ENCODE measurements around the gene SRSF5.
"Not testable (repeated sequence)": the region's sequence is repeated elsewhere in the genome, so short reads cannot be mapped to it uniquely, and the experiment has no call there.

Gene SRSF5

DNA sequence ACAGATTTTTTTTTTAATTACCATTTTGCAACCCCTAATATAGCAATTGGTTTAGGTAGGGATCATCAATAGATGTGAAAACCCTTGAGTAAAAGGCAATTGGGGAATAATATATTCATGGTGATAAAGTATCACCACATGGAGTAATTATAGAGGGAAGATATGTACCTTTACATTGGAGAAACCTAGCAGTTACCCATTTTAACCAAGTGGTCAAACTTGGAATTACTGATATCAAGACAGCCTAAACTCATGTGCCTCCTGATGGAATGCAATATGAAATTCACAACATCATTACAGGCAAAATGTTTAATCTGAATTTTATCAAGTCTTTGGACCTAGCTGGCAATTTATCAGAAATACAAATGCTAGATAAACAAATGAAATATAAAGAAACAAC lies 36.8 kb downstream of the SRSF5 start:
- H3K9me3 ChIP-seq (ENCODE audit: control insufficient read depth, low read length) = no peaks in the 10 kb centered on the region
- H3K4me1 ChIP-seq (ENCODE audit: control insufficient read depth, insufficient read depth, low read length) = peaks cover 10% of the 10 kb centered on the region
- H3K27me3 ChIP-seq (ENCODE audit: control insufficient read depth, insufficient read depth, low read length, poor library complexity, severe bottlenecking) = no peaks in the 10 kb centered on the region
- H3K4me3 ChIP-seq (ENCODE audit: insufficient read depth, low read depth, low read length) = no peak overlapping the region
- no peaks in the 10 kb centered on the region for H3K36me3 ChIP-seq (ENCODE audit: control insufficient read depth, insufficient read depth, low read length)
- no peak overlapping the region for H3K27ac ChIP-seq (ENCODE audit: insufficient read depth, low read depth, low read length, poor library complexity, severe bottlenecking)

DNA sequence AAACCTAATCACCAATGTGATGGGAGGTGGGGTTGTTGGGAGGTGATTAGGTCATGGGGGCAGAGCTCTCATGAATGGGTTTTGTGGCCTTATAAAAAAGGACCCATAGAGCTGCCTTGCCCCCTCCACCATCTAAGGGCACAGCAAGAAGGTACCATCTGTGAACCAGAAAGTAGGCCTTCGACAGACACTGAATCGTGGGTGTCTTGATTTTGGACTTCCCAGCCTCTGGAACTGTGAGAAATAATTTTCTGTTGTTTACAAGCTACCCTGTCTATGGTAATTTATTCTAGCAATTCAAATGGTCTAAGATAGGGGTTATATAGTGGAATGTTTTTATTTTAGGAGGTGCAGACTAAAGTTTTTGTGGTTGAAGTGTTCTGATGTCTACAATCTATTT lies 38.0 kb downstream of the SRSF5 start:
- 93 to 100% methylated on average over 2 of the region's 2 CpGs for WGBS, 2 experiments
- Histone ChIP-seq H3K27me3 (ENCODE audit: control insufficient read depth, insufficient read depth, low read length, poor library complexity, severe bottlenecking) (no peaks in the 10 kb centered on the region), H3K9me3 (ENCODE audit: control insufficient read depth, low read length) (no peaks in the 10 kb centered on the region), H3K36me3 (ENCODE audit: control insufficient read depth, insufficient read depth, low read length) (no peaks in the 10 kb centered on the region), H3K27ac (ENCODE audit: insufficient read depth, low read depth, low read length, poor library complexity, severe bottlenecking) (no peak overlapping the region), H3K4me3 (ENCODE audit: insufficient read depth, low read depth, low read length) (no peak overlapping the region), H3K4me1 (ENCODE audit: control insufficient read depth, insufficient read depth, low read length) (no peaks in the 10 kb centered on the region)

DNA sequence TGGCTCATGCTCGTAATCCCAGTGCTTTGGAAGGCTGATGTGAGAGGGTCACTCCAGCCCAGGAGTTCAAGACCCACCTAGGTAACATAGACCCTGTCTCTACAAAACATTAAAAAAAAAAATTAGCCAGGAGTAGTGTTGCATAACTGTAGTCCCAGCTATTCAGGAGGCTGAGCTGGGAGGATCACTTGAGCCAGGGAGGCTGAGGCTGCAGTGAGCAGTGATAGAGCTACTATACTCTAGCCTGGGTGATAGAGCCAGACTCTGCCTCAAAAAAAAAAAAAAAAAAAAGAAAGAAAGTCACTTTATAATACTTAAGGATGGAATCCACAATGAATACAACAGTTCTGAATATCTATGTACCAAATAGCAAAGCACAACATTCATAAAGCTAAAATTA lies 40.2 kb downstream of the SRSF5 start:
- no peaks in the 10 kb centered on the region for H3K27me3 ChIP-seq (ENCODE audit: control insufficient read depth, insufficient read depth, low read length, poor library complexity, severe bottlenecking)
- no peaks in the 10 kb centered on the region for H3K36me3 ChIP-seq (ENCODE audit: control insufficient read depth, insufficient read depth, low read length)
- H3K4me1 ChIP-seq (ENCODE audit: control insufficient read depth, insufficient read depth, low read length) = no peaks in the 10 kb centered on the region
- H3K9me3 ChIP-seq (ENCODE audit: control insufficient read depth, low read length) = no peaks in the 10 kb centered on the region
- WGBS, 2 experiments = 91 to 100% methylated on average over 1 of the region's 1 CpG
- H3K27ac ChIP-seq (ENCODE audit: insufficient read depth, low read depth, low read length, poor library complexity, severe bottlenecking) = no peak overlapping the region
- no peak overlapping the region for H3K4me3 ChIP-seq (ENCODE audit: insufficient read depth, low read depth, low read length)

DNA sequence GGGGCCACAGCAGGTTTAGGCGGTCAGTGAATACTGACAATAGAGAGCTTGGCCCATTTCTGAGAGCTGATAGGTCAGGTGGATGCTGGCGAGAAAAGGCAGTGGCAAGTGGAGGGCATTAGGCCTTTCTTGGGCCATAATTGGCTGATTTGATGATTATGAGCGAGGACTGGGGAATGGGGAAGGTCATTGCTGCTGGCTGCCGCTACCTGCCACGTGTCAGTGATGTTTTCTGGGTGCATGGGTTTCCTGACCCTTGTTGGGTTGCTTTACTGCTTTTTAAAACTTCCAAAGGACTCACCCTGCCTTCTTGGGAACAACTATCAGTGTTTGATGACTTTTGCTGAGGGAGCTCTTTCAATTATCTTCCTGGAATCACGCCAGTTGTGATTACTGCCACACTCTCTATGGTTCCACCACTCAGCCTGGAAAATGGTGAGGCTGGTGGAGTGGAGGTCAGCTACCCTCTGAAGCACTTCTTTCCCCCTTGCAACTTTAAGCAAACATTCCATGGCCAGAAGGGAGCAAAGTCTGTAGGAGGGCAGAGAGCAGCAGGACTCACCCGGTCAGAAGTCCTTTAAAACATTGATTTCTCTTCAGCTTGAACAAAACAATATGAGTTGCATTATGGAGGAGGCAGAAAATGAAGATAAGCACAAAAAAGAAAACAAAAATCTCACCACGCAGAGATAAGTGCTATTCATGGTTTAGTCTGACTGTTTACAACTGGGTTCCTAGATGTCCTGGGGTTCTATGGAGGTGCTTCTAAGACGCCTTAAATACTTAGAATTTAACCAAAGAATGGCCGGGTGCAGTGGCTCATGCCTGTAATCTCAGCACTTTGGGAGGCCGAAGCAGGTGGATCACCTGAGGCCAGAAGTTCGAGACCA lies 42.2 kb downstream of the SRSF5 start:
- 87 to 90% methylated on average over 11 to 12 of the region's 12 CpGs for WGBS, 2 experiments
- no peaks in the 10 kb centered on the region for H3K36me3 ChIP-seq (ENCODE audit: control insufficient read depth, insufficient read depth, low read length)
- no peak overlapping the region for H3K4me3 ChIP-seq (ENCODE audit: insufficient read depth, low read depth, low read length)
- no peaks in the 10 kb centered on the region for H3K27me3 ChIP-seq (ENCODE audit: control insufficient read depth, insufficient read depth, low read length, poor library complexity, severe bottlenecking)
- no peaks in the 10 kb centered on the region for H3K4me1 ChIP-seq (ENCODE audit: control insufficient read depth, insufficient read depth, low read length)
- H3K27ac ChIP-seq (ENCODE audit: insufficient read depth, low read depth, low read length, poor library complexity, severe bottlenecking) = no peak overlapping the region
- no peaks in the 10 kb centered on the region for H3K9me3 ChIP-seq (ENCODE audit: control insufficient read depth, low read length)

DNA sequence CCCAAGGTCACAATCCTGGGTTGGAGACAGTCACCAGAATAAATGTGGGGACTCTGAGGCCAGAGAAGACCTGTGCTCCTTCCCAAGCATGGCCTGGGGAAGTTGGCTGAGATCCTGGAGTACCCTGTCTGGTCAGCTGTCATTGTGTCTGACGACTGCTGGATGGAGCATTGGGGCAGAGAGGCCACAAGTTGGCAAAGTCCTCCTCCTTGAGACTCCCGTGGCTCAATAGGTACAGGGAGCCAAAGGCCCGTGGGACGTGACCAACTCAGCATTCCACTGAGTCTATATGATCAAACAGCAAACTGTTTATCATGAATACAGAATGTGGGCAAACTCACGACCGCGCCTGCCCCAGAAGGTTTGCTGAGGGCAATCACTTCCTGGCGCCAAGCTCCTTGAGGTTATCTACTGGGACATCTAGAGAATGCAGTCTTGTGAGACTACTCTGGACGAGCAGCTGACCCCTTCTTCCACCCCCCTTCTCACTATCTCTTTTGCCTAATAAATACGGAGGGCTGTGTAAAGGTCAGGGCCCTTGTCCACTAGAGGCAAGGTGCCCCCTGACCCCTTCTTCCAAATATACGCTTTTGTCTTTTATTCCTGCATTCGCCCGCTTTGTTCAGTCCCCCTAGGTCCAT lies 44.4 kb downstream of the SRSF5 start:
- 91 to 94% methylated on average over 13 of the region's 13 CpGs for WGBS, 2 experiments
- Histone ChIP-seq H3K4me1 (ENCODE audit: control insufficient read depth, insufficient read depth, low read length) (no peaks in the 10 kb centered on the region), H3K27ac (ENCODE audit: insufficient read depth, low read depth, low read length, poor library complexity, severe bottlenecking) (no peak overlapping the region), H3K27me3 (ENCODE audit: control insufficient read depth, insufficient read depth, low read length, poor library complexity, severe bottlenecking) (no peaks in the 10 kb centered on the region), H3K36me3 (ENCODE audit: control insufficient read depth, insufficient read depth, low read length) (no peaks in the 10 kb centered on the region), H3K9me3 (ENCODE audit: control insufficient read depth, low read length) (no peaks in the 10 kb centered on the region), H3K4me3 (ENCODE audit: insufficient read depth, low read depth, low read length) (no peak overlapping the region)

DNA sequence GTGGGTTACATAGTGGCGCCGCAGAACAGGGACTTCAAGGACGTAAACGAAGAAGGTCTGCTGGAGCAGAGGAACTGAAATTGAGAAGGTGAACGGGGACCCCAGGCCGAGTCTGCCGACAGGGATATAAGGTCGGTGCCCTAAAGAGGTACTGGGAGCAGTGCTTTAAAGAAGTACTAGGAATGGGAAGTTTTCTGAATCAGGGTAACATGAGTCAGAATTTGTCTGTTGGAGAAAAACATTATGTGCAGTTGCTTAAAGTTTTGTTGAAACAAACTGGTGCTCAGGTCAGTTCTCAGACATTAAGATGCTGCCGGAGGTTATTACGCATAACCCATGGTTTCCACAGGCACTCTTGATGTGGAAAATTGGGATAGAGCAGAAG lies 44.9 kb downstream of the SRSF5 start:
- 92 to 95% methylated on average over 10 of the region's 10 CpGs for WGBS, 2 experiments
- Histone ChIP-seq H3K4me3 (ENCODE audit: insufficient read depth, low read depth, low read length) (no peak overlapping the region), H3K27me3 (ENCODE audit: control insufficient read depth, insufficient read depth, low read length, poor library complexity, severe bottlenecking) (no peaks in the 10 kb centered on the region), H3K27ac (ENCODE audit: insufficient read depth, low read depth, low read length, poor library complexity, severe bottlenecking) (no peak overlapping the region), H3K36me3 (ENCODE audit: control insufficient read depth, insufficient read depth, low read length) (no peaks in the 10 kb centered on the region), H3K9me3 (ENCODE audit: control insufficient read depth, low read length) (no peaks in the 10 kb centered on the region), H3K4me1 (ENCODE audit: control insufficient read depth, insufficient read depth, low read length) (no peaks in the 10 kb centered on the region)

DNA sequence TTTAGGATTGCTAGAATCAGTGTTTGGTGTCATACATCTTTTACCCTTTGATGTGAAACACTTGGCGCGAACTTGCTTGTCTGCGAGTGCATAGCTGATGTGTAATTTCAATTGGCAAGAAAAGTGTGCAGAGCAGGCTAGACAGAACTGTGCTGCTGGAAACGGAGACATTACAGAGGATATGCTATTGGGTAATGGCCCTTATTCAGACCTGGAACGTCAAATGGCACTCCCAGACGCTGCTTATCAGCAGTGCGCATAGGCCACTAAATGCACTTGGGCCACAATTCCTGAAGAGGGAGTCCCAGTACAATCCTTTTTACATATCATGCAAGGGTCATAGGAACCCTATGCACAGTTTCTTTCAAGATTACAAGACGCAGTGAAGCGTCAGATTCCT lies 45.8 kb downstream of the SRSF5 start:
- no peaks in the 10 kb centered on the region for H3K27me3 ChIP-seq (ENCODE audit: control insufficient read depth, insufficient read depth, low read length, poor library complexity, severe bottlenecking)
- no peak overlapping the region for H3K4me3 ChIP-seq (ENCODE audit: insufficient read depth, low read depth, low read length)
- no peak overlapping the region for H3K27ac ChIP-seq (ENCODE audit: insufficient read depth, low read depth, low read length, poor library complexity, severe bottlenecking)
- no peaks in the 10 kb centered on the region for H3K9me3 ChIP-seq (ENCODE audit: control insufficient read depth, low read length)
- WGBS, 2 experiments = 91 to 94% methylated on average over 9 of the region's 9 CpGs
- no peaks in the 10 kb centered on the region for H3K4me1 ChIP-seq (ENCODE audit: control insufficient read depth, insufficient read depth, low read length)
- no peaks in the 10 kb centered on the region for H3K36me3 ChIP-seq (ENCODE audit: control insufficient read depth, insufficient read depth, low read length)

DNA sequence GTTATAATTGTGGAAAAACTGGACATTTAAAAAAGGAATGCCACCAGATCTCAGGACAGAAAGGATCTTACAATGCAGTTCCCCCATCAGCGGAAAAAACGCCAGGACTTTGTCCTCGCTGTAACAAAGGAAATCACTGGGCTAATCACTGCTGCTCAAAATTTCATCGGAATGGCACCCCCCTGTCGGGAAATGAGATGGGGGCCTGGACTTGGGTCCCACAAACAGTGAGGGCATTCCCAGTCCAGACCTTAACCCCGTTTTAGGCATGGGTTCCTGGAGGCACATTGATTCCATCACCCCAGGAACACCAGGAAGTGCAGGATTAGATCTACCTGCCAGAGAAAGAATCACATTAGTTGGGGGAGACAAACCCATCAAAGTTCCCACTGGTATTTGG lies 46.4 kb downstream of the SRSF5 start:
- not testable (repeated sequence) for H3K27me3 ChIP-seq (ENCODE audit: control insufficient read depth, insufficient read depth, low read length, poor library complexity, severe bottlenecking); H3K9me3 ChIP-seq (ENCODE audit: control insufficient read depth, low read length); H3K4me3 ChIP-seq (ENCODE audit: insufficient read depth, low read depth, low read length); H3K36me3 ChIP-seq (ENCODE audit: control insufficient read depth, insufficient read depth, low read length); H3K4me1 ChIP-seq (ENCODE audit: control insufficient read depth, insufficient read depth, low read length); H3K27ac ChIP-seq (ENCODE audit: insufficient read depth, low read depth, low read length, poor library complexity, severe bottlenecking)
- WGBS, 2 experiments = 91 to 97% methylated on average over 6 of the region's 6 CpGs

DNA sequence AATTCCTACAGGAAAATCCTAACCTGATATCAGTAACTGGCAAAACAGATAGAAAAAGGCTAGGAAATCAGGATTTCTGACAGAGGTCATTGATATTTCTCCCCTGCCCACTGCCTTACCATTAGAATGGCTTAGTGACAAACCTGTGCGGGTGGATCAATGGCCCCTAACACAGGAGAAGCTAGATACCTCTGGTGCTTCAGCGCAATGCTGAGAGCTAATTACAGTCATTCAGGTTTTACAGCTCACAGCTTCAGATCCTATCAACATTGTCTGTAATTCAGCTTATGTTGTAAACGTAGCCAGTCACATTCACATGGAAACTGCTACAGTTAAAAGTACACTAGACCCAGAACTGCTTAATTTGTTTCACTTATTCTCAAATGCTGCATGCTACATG lies 47.5 kb downstream of the SRSF5 start:
- Histone ChIP-seq H3K9me3 (ENCODE audit: control insufficient read depth, low read length) (no peaks in the 10 kb centered on the region), H3K4me3 (ENCODE audit: insufficient read depth, low read depth, low read length) (no peak overlapping the region), H3K27ac (ENCODE audit: insufficient read depth, low read depth, low read length, poor library complexity, severe bottlenecking) (no peak overlapping the region), H3K4me1 (ENCODE audit: control insufficient read depth, insufficient read depth, low read length) (no peaks in the 10 kb centered on the region), H3K27me3 (ENCODE audit: control insufficient read depth, insufficient read depth, low read length, poor library complexity, severe bottlenecking) (no peaks in the 10 kb centered on the region), H3K36me3 (ENCODE audit: control insufficient read depth, insufficient read depth, low read length) (no peaks in the 10 kb centered on the region)
- 88 to 90% methylated on average over 3 of the region's 3 CpGs for WGBS, 2 experiments

DNA sequence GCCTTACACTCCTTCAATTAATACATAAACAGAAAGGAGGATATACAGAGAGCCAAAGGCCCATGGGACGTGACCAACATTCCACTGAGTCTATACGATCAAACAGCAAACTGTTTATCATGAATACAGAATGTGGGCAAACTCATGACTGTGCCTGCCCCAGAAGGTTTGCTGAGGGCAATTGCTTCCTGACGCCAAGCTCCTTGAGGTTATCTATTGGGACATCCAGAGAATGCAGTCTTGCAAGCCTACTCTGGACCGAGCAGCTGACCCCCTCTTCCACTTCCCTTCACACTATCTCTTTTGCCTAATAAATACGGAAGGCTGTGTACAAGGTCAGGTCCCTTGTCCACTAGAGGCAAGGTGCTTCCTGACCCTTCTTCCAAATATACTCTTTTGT lies 48.6 kb downstream of the SRSF5 start:
- Histone ChIP-seq H3K9me3 (ENCODE audit: control insufficient read depth, low read length) (no peaks in the 10 kb centered on the region), H3K27me3 (ENCODE audit: control insufficient read depth, insufficient read depth, low read length, poor library complexity, severe bottlenecking) (no peaks in the 10 kb centered on the region), H3K36me3 (ENCODE audit: control insufficient read depth, insufficient read depth, low read length) (no peaks in the 10 kb centered on the region), H3K4me3 (ENCODE audit: insufficient read depth, low read depth, low read length) (no peak overlapping the region), H3K27ac (ENCODE audit: insufficient read depth, low read depth, low read length, poor library complexity, severe bottlenecking) (no peak overlapping the region), H3K4me1 (ENCODE audit: control insufficient read depth, insufficient read depth, low read length) (no peaks in the 10 kb centered on the region)
- WGBS, 2 experiments = 91 to 94% methylated on average over 5 of the region's 5 CpGs

Data from ectodermal cell (in vitro differentiated cells).